Measurements from ENCODE around the gene RMDN2. TPM values are rescaled to one million over a fixed set of nuclear protein-coding genes. Genes with fewer than 3 reads are reported as not detected.

Gene RMDN2
- total RNA-seq, 3 donors from 2014 or later (not counting 1 experiment from before 2014, with no cell fraction given), result 8.4 to 10.9 (median 8.4) TPM

GRCh38 chr2:37904993-37905392 is 20.1 kb upstream of the RMDN2 start:
- no peak for DNase-seq
- WGBS (ENCODE audit: insufficient coverage), result 91% methylated on average over 5 of the region's 5 CpGs
- Histone ChIP-seq H3K4me1 (ENCODE audit: control insufficient read depth, insufficient read depth, low read length) (no peaks in the 10 kb centered on the region), H3K9me3 (ENCODE audit: control insufficient read depth, insufficient read depth, low read length) (peaks cover 5% of the 10 kb centered on the region), H3K36me3 (ENCODE audit: control insufficient read depth, insufficient read depth, low read length) (no peaks in the 10 kb centered on the region), H3K27me3 (ENCODE audit: control insufficient read depth, insufficient read depth, low read length) (no peaks in the 10 kb centered on the region), H3K4me3 (ENCODE audit: low read length) (no peak overlapping the region), H3K27ac (ENCODE audit: low read length) (no peak overlapping the region)
- peaks cover 7% of the 10 kb centered on the region for H3K36me3 Mint-ChIP-seq
- intact Hi-C loops (cut with micrococcal nuclease), result no loop called here
- no peak overlapping the region for H3K4me3 Mint-ChIP-seq
- H3K27me3 Mint-ChIP-seq (ENCODE audit: low read depth in 2 of 2), result peaks cover 14 to 17% of the 10 kb centered on the region in 2 donors
- H3K9me3 Mint-ChIP-seq, result peaks cover 0 to 2% of the 10 kb centered on the region in 2 donors
- H3K27ac Mint-ChIP-seq, result no peak overlapping the region
- no peak for TF ChIP-seq CTCF (IDR thresholded peaks at IDR 0.05)
- ATAC-seq, result no peak
- H3K4me1 Mint-ChIP-seq, result no peaks in the 10 kb centered on the region

- peaks cover 14 to 17% of the 10 kb centered on the region in 2 donors for H3K27me3 Mint-ChIP-seq (ENCODE audit: low read depth in 2 of 2)
- DNase-seq (no peak), ATAC-seq (no peak)
- H3K9me3 Mint-ChIP-seq, result peaks cover 0 to 2% of the 10 kb centered on the region in 2 donors
- WGBS (ENCODE audit: insufficient coverage), result 61% methylated on average over 2 of the region's 2 CpGs
- no peak overlapping the region for H3K4me3 ChIP-seq (ENCODE audit: low read length)
- no peak overlapping the region for H3K4me3 Mint-ChIP-seq
- no peaks in the 10 kb centered on the region for H3K36me3 ChIP-seq (ENCODE audit: control insufficient read depth, insufficient read depth, low read length)
- H3K36me3 Mint-ChIP-seq, result peaks cover 5% of the 10 kb centered on the region
- H3K4me1 Mint-ChIP-seq, result no peaks in the 10 kb centered on the region
- no peak for TF ChIP-seq CTCF (IDR thresholded peaks at IDR 0.05)
- H3K27ac Mint-ChIP-seq, result no peak overlapping the region
- no peaks in the 10 kb centered on the region for H3K9me3 ChIP-seq (ENCODE audit: control insufficient read depth, insufficient read depth, low read length)
- no peaks in the 10 kb centered on the region for H3K4me1 ChIP-seq (ENCODE audit: control insufficient read depth, insufficient read depth, low read length)
- no peak overlapping the region for H3K27ac ChIP-seq (ENCODE audit: low read length)
- intact Hi-C loops (cut with micrococcal nuclease), result no loop called here
- H3K27me3 ChIP-seq (ENCODE audit: control insufficient read depth, insufficient read depth, low read length), result no peaks in the 10 kb centered on the region
Measured at GRCh38 chr2:37906131-37906530, 19.0 kb upstream of the RMDN2 start.

- H3K27me3 Mint-ChIP-seq (ENCODE audit: low read depth in 2 of 2), result peaks cover 14 to 17% of the 10 kb centered on the region in 2 donors
- no peaks in the 10 kb centered on the region for H3K27me3 ChIP-seq (ENCODE audit: control insufficient read depth, insufficient read depth, low read length)
- no peak overlapping the region for H3K4me3 Mint-ChIP-seq
- H3K36me3 ChIP-seq (ENCODE audit: control insufficient read depth, insufficient read depth, low read length), result no peaks in the 10 kb centered on the region
- DNase-seq (no peak), ATAC-seq (no peak)
- TF ChIP-seq CTCF (IDR thresholded peaks at IDR 0.05), result no peak
- 87% methylated on average over 4 of the region's 5 CpGs for WGBS (ENCODE audit: insufficient coverage)
- intact Hi-C loops (cut with micrococcal nuclease), result no loop called here
- no peaks in the 10 kb centered on the region for H3K36me3 Mint-ChIP-seq
- H3K27ac ChIP-seq (ENCODE audit: low read length), result no peak overlapping the region
- H3K9me3 Mint-ChIP-seq, result no peaks in the 10 kb centered on the region
- no peaks in the 10 kb centered on the region for H3K4me1 ChIP-seq (ENCODE audit: control insufficient read depth, insufficient read depth, low read length)
- H3K4me3 ChIP-seq (ENCODE audit: low read length), result no peak overlapping the region
- no peaks in the 10 kb centered on the region for H3K9me3 ChIP-seq (ENCODE audit: control insufficient read depth, insufficient read depth, low read length)
- H3K4me1 Mint-ChIP-seq, result no peaks in the 10 kb centered on the region
- H3K27ac Mint-ChIP-seq, result no peak overlapping the region
Measured at GRCh38 chr2:37907501-37908225, 17.4 kb upstream of the RMDN2 start.

Data from natural killer cell (primary cell).